Epithelial cell of proximal tubule (primary cell): ENCODE results near the gene MGP. TPM values are rescaled to one million over a fixed set of nuclear protein-coding genes. Genes with fewer than 3 reads are reported as not detected.
A peak's percentile ranks its signal among the peaks of the same experiment; 100 is the strongest.

Experiments used
- DNase-seq: peaks from one replicate; pipeline ENCODE4 v3.0.0-alpha.2; 2011; ENCODE audit warnings: low read depth
- H3K4me3 ChIP-seq: 2 replicates; pipeline ENCODE4 v1.5.1; 2011; ENCODE audit warnings: low read depth, mild to moderate bottlenecking, low read length
- total RNA-seq: library from RNA; depleted of rRNA; stranded (reverse); fragments of >200 nt; gene quantifications from 2 replicates; pipeline ENCODE4 v1.2.3, GENCODE V29; 2015
- TF ChIP-seq, protein P1 (sequence below): conservative IDR thresholded peaks from 2 replicates; pipeline ENCODE4 v1.5.1; 2012; ENCODE audit warnings: low read depth, mild to moderate bottlenecking, low read length

The MGP gene
- total RNA-seq, 1 donor from 2014 or later = 9.3 TPM

- no peak for DNase-seq
- H3K4me3 ChIP-seq = no peak overlapping the region
- TF ChIP-seq, protein P1, sequence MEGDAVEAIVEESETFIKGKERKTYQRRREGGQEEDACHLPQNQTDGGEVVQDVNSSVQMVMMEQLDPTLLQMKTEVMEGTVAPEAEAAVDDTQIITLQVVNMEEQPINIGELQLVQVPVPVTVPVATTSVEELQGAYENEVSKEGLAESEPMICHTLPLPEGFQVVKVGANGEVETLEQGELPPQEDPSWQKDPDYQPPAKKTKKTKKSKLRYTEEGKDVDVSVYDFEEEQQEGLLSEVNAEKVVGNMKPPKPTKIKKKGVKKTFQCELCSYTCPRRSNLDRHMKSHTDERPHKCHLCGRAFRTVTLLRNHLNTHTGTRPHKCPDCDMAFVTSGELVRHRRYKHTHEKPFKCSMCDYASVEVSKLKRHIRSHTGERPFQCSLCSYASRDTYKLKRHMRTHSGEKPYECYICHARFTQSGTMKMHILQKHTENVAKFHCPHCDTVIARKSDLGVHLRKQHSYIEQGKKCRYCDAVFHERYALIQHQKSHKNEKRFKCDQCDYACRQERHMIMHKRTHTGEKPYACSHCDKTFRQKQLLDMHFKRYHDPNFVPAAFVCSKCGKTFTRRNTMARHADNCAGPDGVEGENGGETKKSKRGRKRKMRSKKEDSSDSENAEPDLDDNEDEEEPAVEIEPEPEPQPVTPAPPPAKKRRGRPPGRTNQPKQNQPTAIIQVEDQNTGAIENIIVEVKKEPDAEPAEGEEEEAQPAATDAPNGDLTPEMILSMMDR = no peak
These were observed 11.0 kb upstream of the MGP start for GRCh38 chr12:14896521-14897169.

GRCh38 chr12:14893506-14894250 lies 8.0 kb upstream of the MGP start:
- TF ChIP-seq, protein P1 = no peak
- DNase-seq = no peak
- no peak overlapping the region for H3K4me3 ChIP-seq

DNA sequence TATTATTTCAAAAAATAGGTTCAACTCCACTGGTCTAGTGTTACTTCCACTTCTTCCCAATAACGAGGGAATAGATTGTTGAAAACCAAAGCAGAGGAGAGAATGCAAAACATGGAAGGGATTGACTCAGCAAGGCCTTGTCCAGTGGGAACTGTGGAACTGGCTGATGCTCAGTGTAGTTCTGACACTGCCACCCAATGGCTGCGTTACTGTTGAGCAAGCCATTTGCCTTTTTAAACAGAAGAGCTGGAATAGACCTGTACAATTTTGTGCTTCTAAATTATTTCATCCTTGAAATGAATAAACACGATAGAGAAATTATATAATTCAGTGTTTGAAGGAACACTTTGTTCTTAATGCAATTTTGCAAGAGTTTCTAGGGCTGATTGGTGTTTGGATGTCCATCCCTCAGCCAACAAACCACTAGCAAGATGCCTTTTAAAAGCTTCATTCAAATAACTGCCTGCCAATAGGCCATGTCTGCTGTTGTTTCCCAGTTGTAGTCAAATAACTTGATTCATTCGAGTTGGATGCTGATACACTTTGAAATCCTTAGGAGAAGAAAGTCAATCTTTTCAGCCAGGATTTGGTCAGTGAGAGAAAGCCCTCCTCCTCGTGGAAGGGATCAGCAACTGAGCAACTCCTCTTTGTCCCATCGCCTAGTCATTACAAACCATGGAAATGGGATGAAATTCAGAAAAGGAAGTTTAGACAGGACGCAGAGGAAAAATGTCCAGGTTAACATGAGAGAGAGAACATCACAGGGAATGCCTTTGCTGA lies 7.3 kb upstream of the MGP start:
- no peak for DNase-seq
- TF ChIP-seq, protein P1 = peak; percentile 42
- no peak overlapping the region for H3K4me3 ChIP-seq

GRCh38 chr12:14890701-14891100 lies 5.0 kb upstream of the MGP start:
- H3K4me3 ChIP-seq = no peak overlapping the region
- no peak for DNase-seq
- TF ChIP-seq, protein P1 = no peak

DNA sequence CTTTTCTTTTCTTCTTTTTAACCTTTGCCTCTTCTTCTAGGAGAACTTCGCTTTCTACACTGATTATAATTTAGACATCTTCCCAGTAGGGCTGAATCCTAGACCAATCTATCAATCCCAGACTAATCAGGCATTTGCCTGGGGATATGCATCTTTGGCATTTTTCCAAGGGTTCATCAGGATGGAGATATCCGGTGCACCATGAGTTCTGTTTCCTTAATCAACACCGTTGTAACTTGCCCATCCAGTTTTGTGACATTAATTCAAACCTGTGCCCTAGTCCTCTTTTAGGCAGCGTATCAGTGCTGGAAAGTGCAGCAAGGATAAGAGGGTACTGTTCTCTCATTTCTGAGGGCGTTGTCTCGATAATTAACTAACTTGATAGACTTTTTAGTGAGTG lies 617 bp upstream of the MGP start:
- H3K4me3 ChIP-seq = no peak overlapping the region
- no peak for DNase-seq
- TF ChIP-seq, protein P1 = no peak

- H3K4me3 ChIP-seq = no peak overlapping the region
- TF ChIP-seq, protein P1 = no peak
- DNase-seq = peak; percentile 30
These were observed 1.2 kb downstream of the MGP start for GRCh38 chr12:14884458-14884878.
